GM23338 (cell line): ENCODE results near the gene MRPL27. TPM values are rescaled to one million over a fixed set of nuclear protein-coding genes. Genes with fewer than 3 reads are reported as not detected.

ENCODE experiments used
- ATAC-seq: fragments of 200-7000 bp; cut with Tn5 transposase; 3 replicates; pipeline ENCODE4 v1.9.1; 2020
- DNase-seq: peaks from one replicate; pipeline ENCODE4 v3.0.0-alpha.2; 2015; ENCODE audit warnings: low spot score
- H2AFZ ChIP-seq: fragments of 200-600 bp; sonication (generic); 2 replicates; pipeline ENCODE4 v1.8.0; 2016; ENCODE audit warnings: antibody characterized with exemption, mild to moderate bottlenecking, moderate library complexity
- H3F3A ChIP-seq: fragments of 200-600 bp; sonication (generic); replicated peaks from 2 replicates; pipeline ENCODE4 v1.8.0; 2017; ENCODE audit warnings: antibody characterized with exemption, mixed run types, low read depth
- H3K27ac ChIP-seq: fragments of 200-600 bp; sonication (generic); 2 replicates; pipeline ENCODE4 v1.6.1; 2016; ENCODE audit warnings: low read depth
- H3K27me3 ChIP-seq: fragments of 200-600 bp; sonication (generic); 2 replicates; pipeline ENCODE4 v1.8.0; 2016; ENCODE audit warnings: mild to moderate bottlenecking, mixed run types, moderate library complexity; ENCODE audit not compliant: insufficient read depth
- H3K36me3 ChIP-seq: fragments of 200-600 bp; sonication (generic); 2 replicates; pipeline ENCODE4 v1.8.0; 2016; ENCODE audit warnings: mild to moderate bottlenecking; ENCODE audit not compliant: insufficient read depth
- H3K4me1 ChIP-seq: fragments of 200-600 bp; sonication (generic); 2 replicates; pipeline ENCODE4 v1.8.0; 2016; ENCODE audit warnings: mild to moderate bottlenecking, moderate library complexity; ENCODE audit not compliant: insufficient read depth
- H3K4me2 ChIP-seq: fragments of 200-600 bp; sonication (generic); 2 replicates; pipeline ENCODE4 v1.7.1; 2017; ENCODE audit warnings: mixed run types
- H3K4me3 ChIP-seq: fragments of 200-600 bp; sonication (generic); 2 replicates; pipeline ENCODE4 v1.6.1; 2016; ENCODE audit warnings: mixed run types
- H3K79me2 ChIP-seq: fragments of 200-600 bp; sonication (generic); replicated peaks from 2 replicates; pipeline ENCODE4 v1.8.0; 2017; ENCODE audit warnings: mild to moderate bottlenecking; ENCODE audit not compliant: insufficient read depth
- H3K9me2 ChIP-seq: fragments of 200-600 bp; sonication (generic); 2 replicates; pipeline ENCODE4 v1.8.0; 2017; ENCODE audit not compliant: insufficient read depth
- H4K20me1 ChIP-seq: fragments of 200-600 bp; sonication (generic); replicated peaks from 2 replicates; pipeline ENCODE4 v1.8.0; 2017; ENCODE audit warnings: mild to moderate bottlenecking; ENCODE audit not compliant: insufficient read depth
- H3K27ac Mint-ChIP-seq: 2 replicates; pipeline ENCODE4 v1.8.0; 2020; ENCODE audit warnings: inconsistent platforms, mild to moderate bottlenecking, moderate library complexity, mixed read lengths
- H3K27me3 Mint-ChIP-seq: 3 replicates; pipeline ENCODE4 v1.8.0; 2022; ENCODE audit warnings: low read depth, mild to moderate bottlenecking, moderate library complexity, mixed read lengths, inconsistent platforms; ENCODE audit not compliant: insufficient read depth, poor library complexity
- H3K36me3 Mint-ChIP-seq: 3 replicates; pipeline ENCODE4 v1.8.0; 2021; ENCODE audit warnings: low read depth, mild to moderate bottlenecking, inconsistent platforms, moderate library complexity, mixed read lengths
- H3K4me1 Mint-ChIP-seq: 3 replicates; pipeline ENCODE4 v1.8.0; 2020; ENCODE audit warnings: mild to moderate bottlenecking, inconsistent platforms, mixed read lengths
- H3K4me3 Mint-ChIP-seq: 3 replicates; pipeline ENCODE4 v1.8.0; 2021; ENCODE audit warnings: moderate library complexity, mild to moderate bottlenecking, inconsistent platforms, mixed read lengths
- H3K9me3 Mint-ChIP-seq: 3 replicates; pipeline ENCODE4 v1.8.0; 2020; ENCODE audit warnings: moderate library complexity, mild to moderate bottlenecking, inconsistent platforms, mixed read lengths
- CREB1 ChIP-seq: fragments of 250-450 bp; sonication (Bioruptor Pico); IDR thresholded peaks from 2 replicates; pipeline ENCODE4 v1.5.0; 2020; ENCODE audit warnings: low read depth, mild to moderate bottlenecking, moderate library complexity
- CTCF ChIP-seq, 2 experiments: fragments of 200-600 bp in 1 of 2; sonication (generic) in 1 of 2; conservative IDR thresholded peaks; 2 replicates each; pipeline versions ENCODE4 v1.5.1 to v1.6.1; 2016 to 2017; ENCODE audit warnings: antibody characterized with exemption in 2 of 2, low read depth in 2 of 2, mild to moderate bottlenecking in 2 of 2, moderate library complexity in 1 of 2
- ETS1 ChIP-seq: IDR thresholded peaks from 2 replicates; pipeline ENCODE4 v1.6.1; 2016; ENCODE audit warnings: antibody characterized with exemption
- EZH2 ChIP-seq: fragments of 200-600 bp; sonication (generic); IDR thresholded peaks from one replicate; pipeline ENCODE4 v1.8.0; 2017; ENCODE audit warnings: antibody characterized with exemption, mild to moderate bottlenecking, low read depth; ENCODE audit not compliant: unreplicated experiment
- EZH2phosphoT487 ChIP-seq: fragments of 200-600 bp; sonication (generic); IDR thresholded peaks from one replicate; pipeline ENCODE4 v1.8.1; 2018; ENCODE audit warnings: antibody characterized with exemption; ENCODE audit not compliant: unreplicated experiment
- NANOG ChIP-seq: IDR thresholded peaks from 2 replicates; pipeline ENCODE4 v1.6.1; 2016; ENCODE audit warnings: antibody characterized with exemption, borderline replicate concordance
- POLR2AphosphoS5 ChIP-seq: IDR thresholded peaks from 2 replicates; pipeline ENCODE4 v1.6.1; 2016; ENCODE audit warnings: antibody characterized with exemption, low read depth
- STAT1 ChIP-seq: IDR thresholded peaks from one replicate; pipeline ENCODE4 v1.6.1; 2016; ENCODE audit warnings: antibody characterized with exemption; ENCODE audit not compliant: unreplicated experiment
- ZNF331 ChIP-seq: fragments of 250-450 bp; sonication (Bioruptor Pico); IDR thresholded peaks from 2 replicates; pipeline ENCODE4 v1.5.0; 2020; ENCODE audit warnings: low read depth, mild to moderate bottlenecking, moderate library complexity
- polyA plus RNA-seq: library from polyadenylated mRNA; unstranded; fragments of >200 nt; fragmentation: Nextera tagmentation; extraction: Ambion mirVana; gene quantifications from 2 replicates; pipeline ENCODE4 v1.2.1, GENCODE V29; 2016
- total RNA-seq: library from RNA; depleted of rRNA; stranded (reverse); fragments of >200 nt; shearing (Covaris generic); gene quantifications from 2 replicates; pipeline ENCODE4 v1.2.3, GENCODE V29; 2014

MRPL27 gene
- total and polyA plus RNA-seq, 2 experiments from 2014 or later, result 74.3 to 227 TPM

- no peak overlapping the region for H3K4me3 ChIP-seq
- TF ChIP-seq EZH2phosphoT487 (no peak), ETS1 (no peak), CTCF (conservative IDR thresholded peaks at IDR 0.05; ENCODE audit: low read depth in 2 of 2) (no peak), NANOG (no peak), CREB1 (CRISPR knock-in tag) (no peak), POLR2AphosphoS5 (no peak), EZH2 (no peak), STAT1 (no peak), ZNF331 (CRISPR knock-in tag) (no peak)
- no peaks in the 10 kb centered on the region; the same call in 2 of the 3 replicates for H3K9me3 Mint-ChIP-seq
- H3K4me2 ChIP-seq, result no peak overlapping the region
- H3K4me1 ChIP-seq, result peaks cover 18% of the 10 kb centered on the region
- no peak overlapping the region for H3K27ac ChIP-seq
- H3K27me3 Mint-ChIP-seq, result peaks cover 28% of the 10 kb centered on the region
- peaks cover 29% of the 10 kb centered on the region for H3K79me2 ChIP-seq
- no peaks in the 10 kb centered on the region for H3K36me3 ChIP-seq
- H4K20me1 ChIP-seq, result peaks cover 6% of the 10 kb centered on the region; the same call in 1 of the 2 replicates
- no peaks in the 10 kb centered on the region for H3F3A ChIP-seq
- no peak for ATAC-seq
- H3K27me3 ChIP-seq, result peaks cover 14% of the 10 kb centered on the region; the same call in 1 of the 2 replicates
- H3K36me3 Mint-ChIP-seq, result peaks cover 11% of the 10 kb centered on the region
- no peak overlapping the region for H2AFZ ChIP-seq
- no peak overlapping the region for H3K27ac Mint-ChIP-seq
- DNase-seq, result no peak
- H3K4me1 Mint-ChIP-seq, result peaks cover 37% of the 10 kb centered on the region
- H3K4me3 Mint-ChIP-seq, result no peak overlapping the region; the same call in 2 of the 3 replicates
- no peaks in the 10 kb centered on the region for H3K9me2 ChIP-seq
Measured at GRCh38 chr17:50349243-50349600, 23.8 kb downstream of the MRPL27 start.

- Histone ChIP-seq H3K4me3 (no peak overlapping the region), H3K9me2 (no peaks in the 10 kb centered on the region), H3K36me3 (no peaks in the 10 kb centered on the region), H3K79me2 (peaks cover 29% of the 10 kb centered on the region), H3K27me3 (peaks cover 15% of the 10 kb centered on the region; the same call in 1 of the 2 replicates), H3K4me1 (peaks cover 18% of the 10 kb centered on the region), H2AFZ (no peak overlapping the region), H4K20me1 (peaks cover 6% of the 10 kb centered on the region; the same call in 1 of the 2 replicates), H3K27ac (no peak overlapping the region), H3F3A (no peaks in the 10 kb centered on the region), H3K4me2 (peak overlapping the region; percentile 98)
- TF ChIP-seq STAT1 (no peak), EZH2 (no peak)
- Mint-ChIP-seq H3K36me3 (peaks cover 10% of the 10 kb centered on the region), H3K9me3 (no peaks in the 10 kb centered on the region; the same call in 2 of the 3 replicates), H3K4me3 (peak overlapping the region; percentile 17; the same call in 1 of the 3 replicates), H3K27me3 (peaks cover 28% of the 10 kb centered on the region), H3K4me1 (peaks cover 37% of the 10 kb centered on the region), H3K27ac (0 out of 2 replicates have a peak overlapping the region, but pooled peaks have one; percentile 40)
- DNase-seq, result no peak
- ATAC-seq, result no peak
Measured at GRCh38 chr17:50348522-50349242, 24.3 kb downstream of the MRPL27 start.
